AG09309 (cell line): Measurements from ENCODE around the gene UBE2G1.
"Not testable (repeated sequence)": the region's sequence is repeated elsewhere in the genome, so short reads cannot be mapped to it uniquely, and the experiment has no call there.

Experiments used
- DNase-seq: peaks from one replicate; pipeline ENCODE4 v3.0.0-alpha.2; 2010; ENCODE audit warnings: low read depth
- H3K4me3 ChIP-seq: 2 replicates; pipeline ENCODE4 v1.5.1; 2011; ENCODE audit warnings: mild to moderate bottlenecking, low read depth, low read length, moderate library complexity; ENCODE audit not compliant: control insufficient read depth
- TF ChIP-seq, protein P1 (sequence below): IDR thresholded peaks from 2 replicates; pipeline ENCODE4 v1.5.1; 2011; ENCODE audit warnings: mild to moderate bottlenecking, low read depth, low read length, inconsistent platforms; ENCODE audit not compliant: insufficient read depth, control insufficient read depth; ENCODE audit errors: missing control alignments

Gene UBE2G1

DNA sequence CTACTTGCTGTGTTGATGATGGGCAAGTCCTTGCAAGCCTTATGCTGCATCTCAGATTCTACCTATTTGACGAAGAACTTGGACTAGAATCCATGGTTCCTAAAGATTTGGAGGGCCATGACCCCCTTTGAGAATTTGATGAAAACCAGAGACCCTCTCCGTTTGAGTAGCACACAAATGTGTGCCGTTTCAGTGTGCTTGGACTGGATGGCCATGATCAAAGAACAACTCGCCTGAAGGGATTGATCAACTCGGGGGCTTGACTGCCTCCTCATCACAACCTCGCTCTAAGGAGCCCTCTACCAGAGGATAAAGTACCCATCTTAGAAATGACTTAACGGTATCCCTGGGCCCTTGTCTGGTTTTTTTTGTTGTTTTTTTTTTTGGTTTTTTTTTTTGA, 99.9 kb downstream of the UBE2G1 start:
- no peak overlapping the region for H3K4me3 ChIP-seq
- no peak for DNase-seq
- TF ChIP-seq, protein P1, sequence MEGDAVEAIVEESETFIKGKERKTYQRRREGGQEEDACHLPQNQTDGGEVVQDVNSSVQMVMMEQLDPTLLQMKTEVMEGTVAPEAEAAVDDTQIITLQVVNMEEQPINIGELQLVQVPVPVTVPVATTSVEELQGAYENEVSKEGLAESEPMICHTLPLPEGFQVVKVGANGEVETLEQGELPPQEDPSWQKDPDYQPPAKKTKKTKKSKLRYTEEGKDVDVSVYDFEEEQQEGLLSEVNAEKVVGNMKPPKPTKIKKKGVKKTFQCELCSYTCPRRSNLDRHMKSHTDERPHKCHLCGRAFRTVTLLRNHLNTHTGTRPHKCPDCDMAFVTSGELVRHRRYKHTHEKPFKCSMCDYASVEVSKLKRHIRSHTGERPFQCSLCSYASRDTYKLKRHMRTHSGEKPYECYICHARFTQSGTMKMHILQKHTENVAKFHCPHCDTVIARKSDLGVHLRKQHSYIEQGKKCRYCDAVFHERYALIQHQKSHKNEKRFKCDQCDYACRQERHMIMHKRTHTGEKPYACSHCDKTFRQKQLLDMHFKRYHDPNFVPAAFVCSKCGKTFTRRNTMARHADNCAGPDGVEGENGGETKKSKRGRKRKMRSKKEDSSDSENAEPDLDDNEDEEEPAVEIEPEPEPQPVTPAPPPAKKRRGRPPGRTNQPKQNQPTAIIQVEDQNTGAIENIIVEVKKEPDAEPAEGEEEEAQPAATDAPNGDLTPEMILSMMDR, result no peak

DNA sequence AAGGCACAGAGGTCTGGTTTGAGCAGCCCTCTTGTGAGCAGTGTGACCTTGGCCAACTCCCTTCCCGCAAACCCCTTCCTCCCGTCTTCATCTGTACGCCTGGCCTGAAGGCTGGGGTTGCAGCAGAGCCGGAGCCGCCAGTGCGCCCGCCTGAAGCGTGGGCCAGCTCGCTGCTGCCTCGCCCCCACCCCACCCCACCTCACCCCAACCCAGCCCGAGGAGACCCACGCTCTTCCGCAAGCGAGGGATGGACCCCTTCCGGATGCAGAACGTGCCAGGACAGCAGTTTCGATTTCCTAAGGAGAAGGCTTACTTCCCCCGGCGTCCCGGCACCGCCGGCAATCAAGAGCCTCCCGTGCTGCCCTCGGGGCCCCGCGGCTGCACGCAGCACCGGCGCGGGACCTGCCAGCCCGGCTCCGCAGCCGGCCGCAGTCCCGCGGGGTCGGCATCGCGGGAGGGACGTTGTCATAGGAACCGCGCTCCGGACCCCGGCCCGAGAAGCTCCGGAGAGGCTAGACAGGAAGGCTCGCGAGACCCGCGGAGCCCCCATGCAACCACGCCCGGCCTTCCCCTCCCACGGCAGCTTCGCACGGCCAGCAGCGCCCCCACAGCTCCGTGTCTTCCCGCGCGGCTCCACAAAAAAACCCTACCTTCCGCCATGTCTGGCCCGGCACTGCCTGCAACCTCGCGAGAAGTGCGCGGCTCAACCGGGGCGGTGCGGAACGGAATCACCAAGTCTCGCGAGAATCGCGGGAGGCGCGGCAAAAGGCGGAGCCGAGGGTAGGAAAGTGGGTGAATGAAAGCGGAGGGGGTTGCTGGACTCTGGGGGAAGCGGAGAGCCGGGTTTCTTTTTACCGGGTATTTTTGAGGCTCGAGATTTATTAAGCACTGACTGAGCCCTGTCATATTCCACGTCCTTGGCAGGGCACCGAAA, 102.9 kb downstream of the UBE2G1 start, which contains the start of gene ANKFY1:
Gene ANKFY1, minus strand, starts transcription at position 698 of the 934 bp plus-strand sequence. Its CDS starts 38 bp downstream, at position 660.
- DNase-seq, result peak; percentile 53
- TF ChIP-seq, protein P1, result peak; percentile 20
- H3K4me3 ChIP-seq, result peak within 1 kb of the TSS; percentile 87

DNA sequence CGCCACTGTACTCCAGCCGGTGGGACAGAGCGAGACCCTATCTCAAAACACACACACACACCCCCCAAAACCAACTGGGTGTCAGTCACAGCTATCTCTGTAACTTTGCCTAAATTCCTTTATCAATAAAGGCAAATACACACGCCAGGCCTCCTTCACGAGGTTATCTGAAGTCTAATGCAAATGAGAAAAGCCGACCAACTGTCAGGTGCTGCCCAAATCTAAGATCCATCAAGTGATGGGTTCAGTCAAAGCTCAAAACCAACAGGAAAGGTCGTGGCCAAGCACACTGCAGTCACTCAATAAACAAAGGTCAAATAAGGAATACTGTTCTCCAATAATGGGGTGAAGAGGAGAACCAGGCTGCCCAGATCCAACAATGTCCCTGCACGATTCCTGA, 103.8 kb downstream of the UBE2G1 start:
- H3K4me3 ChIP-seq, result peak overlapping the region; percentile 87
- TF ChIP-seq, protein P1, result no peak
- DNase-seq, result no peak

DNA sequence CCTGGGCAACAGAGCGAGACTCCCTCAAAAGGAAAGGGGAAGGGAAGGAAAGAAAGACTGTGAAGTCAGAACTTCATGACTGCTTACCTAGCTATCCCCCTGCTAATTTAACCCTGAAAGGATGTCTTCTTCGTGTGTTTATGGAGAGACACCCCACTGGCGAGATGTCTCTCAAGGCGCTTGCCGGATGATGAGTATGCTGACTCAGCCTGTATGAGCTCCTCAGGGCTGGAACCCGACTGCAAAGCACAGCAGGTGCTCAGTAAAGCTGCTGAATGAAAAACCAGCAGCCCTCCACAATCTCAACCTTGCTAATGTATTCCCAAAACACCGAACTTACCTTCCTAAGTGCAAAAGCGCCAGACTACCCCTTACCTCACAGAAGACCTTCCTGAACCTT, 105.0 kb downstream of the UBE2G1 start:
- H3K4me3 ChIP-seq, result no peak overlapping the region
- no peak for DNase-seq
- TF ChIP-seq, protein P1, result no peak

DNA sequence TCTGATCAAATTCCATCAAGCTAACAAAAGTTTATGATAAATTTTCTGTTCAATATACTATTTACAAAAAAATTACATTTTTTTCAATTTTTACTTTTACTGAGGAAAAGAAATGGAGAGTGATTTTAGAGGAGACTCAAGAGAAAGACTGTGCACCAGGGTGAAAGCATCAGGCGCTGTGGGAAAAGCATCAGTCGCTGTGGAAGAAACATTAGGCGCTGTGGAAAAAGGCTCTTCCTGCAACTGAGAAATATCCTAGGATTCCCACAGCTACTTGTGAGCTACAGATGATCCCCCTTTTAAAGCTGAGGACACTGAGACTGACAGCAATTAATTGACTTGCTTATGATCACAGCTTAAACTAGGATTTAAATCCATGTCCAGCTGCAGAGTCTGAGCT, 107.6 kb downstream of the UBE2G1 start:
- H3K4me3 ChIP-seq, result no peak overlapping the region
- no peak for DNase-seq
- TF ChIP-seq, protein P1, result no peak

DNA sequence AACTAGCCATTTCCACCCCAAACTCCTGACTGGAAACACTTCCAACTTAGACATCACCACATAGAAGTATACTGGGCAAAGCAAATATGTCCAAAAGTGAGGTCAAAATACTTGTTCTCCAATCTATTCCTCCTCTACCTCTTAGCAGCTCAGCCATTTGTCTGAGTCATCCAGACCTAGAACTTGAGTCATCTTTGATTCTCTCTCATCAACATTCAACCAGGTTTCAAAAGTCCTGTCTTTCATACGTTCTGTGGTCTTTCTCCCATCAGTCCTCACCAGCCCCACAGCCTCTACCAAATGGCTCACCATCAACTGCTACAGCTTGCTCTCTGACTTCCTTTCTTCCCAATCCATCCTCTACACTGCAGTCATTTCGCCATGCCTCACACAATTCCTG, 109.5 kb downstream of the UBE2G1 start:
- TF ChIP-seq, protein P1, result no peak
- no peak overlapping the region for H3K4me3 ChIP-seq
- no peak for DNase-seq

DNA sequence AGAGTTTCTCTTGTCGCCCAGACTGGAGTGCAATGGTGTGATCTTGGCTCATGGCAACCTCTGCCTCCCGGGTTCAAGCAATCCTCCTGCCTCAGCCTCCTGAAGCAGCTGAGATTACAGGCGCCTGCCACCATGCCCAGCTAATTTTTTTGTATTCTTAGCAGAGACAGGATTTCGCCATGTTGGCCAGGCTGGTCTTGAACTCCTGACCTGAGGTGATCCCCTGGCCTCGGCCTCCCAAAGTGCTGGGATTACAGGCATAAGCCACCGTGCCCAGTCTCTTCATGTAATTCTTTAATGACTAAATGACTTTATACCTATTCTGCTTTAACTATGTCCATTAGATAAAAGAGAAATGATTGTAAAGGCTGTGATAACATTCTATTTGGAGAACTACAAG, 111.2 kb downstream of the UBE2G1 start:
- not testable (repeated sequence) for DNase-seq, H3K4me3 ChIP-seq
